Anterior cingulate cortex (tissue), 58 donors: Measurements from ENCODE around the gene CCDC194.

Experiments
- DNase-seq, 58 donors: peaks; one replicate each; lab custom pipeline; 2025; lab: John Stamatoyannopoulos, UW

CCDC194 gene

GRCh38 chr19:17406046-17406886, 12.3 kb upstream of the CCDC194 start:
- peak in 8 of 58 donors; percentile 1 to 42 (median 14) for DNase-seq

GRCh38 chr19:17405250-17406045, 11.5 kb upstream of the CCDC194 start, which contains the start of gene BST2:
TSS of gene BST2 (minus strand) at chr19:17405630. CDS start at chr19:17405575, 55 bp downstream.
- DNase-seq: peak in 29 of 58 donors; percentile 5 to 75 (median 28)

GRCh38 chr19:17404621-17405249, 10.7 kb upstream of the CCDC194 start:
- DNase-seq: no peak

- DNase-seq: no peak
Observed at GRCh38 chr19:17404015-17404414, 10.0 kb upstream of the CCDC194 start.

- DNase-seq: peak in 4 of 58 donors; percentile 1 to 36 (median 22)
Observed at GRCh38 chr19:17402982-17403855, 9.2 kb upstream of the CCDC194 start.

GRCh38 chr19:17401628-17402027, 7.6 kb upstream of the CCDC194 start:
- DNase-seq: no peak

GRCh38 chr19:17398902-17399527, 5.0 kb upstream of the CCDC194 start:
- DNase-seq: no peak

- peak in 7 of 58 donors; percentile 3 to 30 (median 8) for DNase-seq
Observed at GRCh38 chr19:17394891-17395415, 957 bp upstream of the CCDC194 start.

- DNase-seq: no peak
Observed at GRCh38 chr19:17393002-17393401, 994 bp downstream of the CCDC194 start.

GRCh38 chr19:17391371-17392151, 2.4 kb downstream of the CCDC194 start:
- DNase-seq: peak in 5 of 58 donors; percentile 0 to 10 (median 6)

GRCh38 chr19:17390665-17391370, 3.2 kb downstream of the CCDC194 start:
- DNase-seq: peak; percentile 9 to 90 (median 78)

- DNase-seq: no peak
Observed at GRCh38 chr19:17389957-17390664, 3.9 kb downstream of the CCDC194 start.

- DNase-seq: no peak
Observed at GRCh38 chr19:17389288-17389687, 4.7 kb downstream of the CCDC194 start.

- DNase-seq: peak in 23 of 58 donors; percentile 2 to 58 (median 16)
Observed at GRCh38 chr19:17385878-17386611, 8.0 kb downstream of the CCDC194 start.

GRCh38 chr19:17380426-17381138, 13.4 kb downstream of the CCDC194 start:
- no peak for DNase-seq
